Activated T-helper 1 cell treated with anti-CD3 and anti-CD28 coated beads, Interleukin-2, amount 50 U/mL, for 16 hours (primary cell): Measurements from ENCODE around the gene MAGI2.

Experiments used
- DNase-seq, 2 donors: peaks; one replicate each; pipeline ENCODE4 v3.0.0-alpha.2; 2020; ENCODE audit warnings: low read depth in 1 of 2, low spot score in 1 of 2

MAGI2 gene

DNA sequence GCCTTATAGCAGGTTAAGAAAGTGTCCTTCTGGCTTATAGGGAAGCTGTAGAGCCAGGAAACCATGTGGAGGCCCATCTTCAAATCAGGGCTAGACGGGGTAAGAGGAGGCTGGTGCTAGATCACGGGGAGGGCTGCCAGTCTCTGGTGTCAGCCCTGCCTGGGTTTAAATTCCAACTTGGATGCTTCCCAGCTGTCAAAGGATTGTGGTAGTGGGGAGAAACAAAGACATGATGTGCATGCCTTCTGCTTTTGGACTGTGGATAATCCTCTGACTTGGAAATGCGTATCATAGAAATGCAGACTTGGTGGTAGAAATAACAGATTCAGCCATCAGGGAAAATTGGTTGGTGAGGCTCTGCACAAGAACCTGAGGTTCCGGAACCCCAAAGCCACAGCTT is 1329.3 kb downstream of the MAGI2 start:
- no peak for DNase-seq

DNA sequence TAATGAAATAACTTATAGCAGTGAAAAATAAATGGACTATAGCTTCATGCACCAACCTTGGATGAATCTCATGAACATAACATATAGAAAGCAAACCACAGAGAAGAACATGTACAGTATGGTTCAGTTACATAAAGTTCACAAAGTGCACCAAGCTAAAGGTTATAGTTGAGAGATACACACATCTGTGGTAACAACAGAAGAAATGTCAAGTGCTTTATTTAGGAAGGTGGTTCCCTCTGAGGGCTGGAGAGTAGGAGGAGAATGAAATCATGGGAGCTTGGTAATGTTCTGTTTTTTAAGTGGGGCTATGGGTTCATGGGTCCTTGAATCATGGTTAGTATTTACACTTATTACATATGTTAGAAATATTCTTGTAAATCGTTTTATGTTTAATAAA is 1331.6 kb downstream of the MAGI2 start:
- DNase-seq = no peak

DNA sequence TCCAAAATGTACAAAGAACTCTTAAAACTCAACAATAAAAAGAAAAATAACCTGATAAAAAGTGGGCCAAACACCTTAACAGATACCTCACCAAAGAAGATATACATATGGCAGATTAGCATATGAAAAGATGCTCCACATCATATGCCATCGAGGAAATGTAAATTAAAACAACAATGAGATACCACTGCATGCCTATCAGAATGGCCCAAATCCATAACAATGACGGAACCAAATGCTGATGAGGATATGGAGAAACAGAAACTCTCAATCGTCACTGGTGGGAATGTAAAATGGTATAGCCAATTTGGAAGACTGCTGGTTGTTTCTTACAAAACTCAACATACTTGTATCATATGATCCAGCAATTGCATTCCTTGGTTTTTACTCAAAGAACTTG is 1335.0 kb downstream of the MAGI2 start:
- no peak for DNase-seq

DNA sequence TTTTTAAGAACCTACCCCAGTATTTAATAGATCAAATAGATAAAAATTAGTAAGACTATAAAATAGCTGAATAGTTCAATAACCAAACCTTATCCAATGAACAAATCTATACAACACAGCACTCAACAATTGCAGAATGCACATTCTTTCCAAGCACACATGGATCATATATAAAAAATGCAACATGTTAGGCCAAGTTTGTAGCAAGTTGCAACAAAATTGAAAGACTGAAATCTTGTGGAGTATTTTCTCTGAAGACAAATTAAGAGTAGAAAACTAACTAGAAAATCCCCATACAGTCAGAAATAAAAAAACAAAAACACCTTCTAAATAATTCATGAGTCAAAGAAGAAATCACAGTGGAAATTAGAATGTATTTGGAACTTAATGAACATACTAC is 1337.6 kb downstream of the MAGI2 start:
- DNase-seq = no peak

GRCh38 chr7:78114993-78115392 is 1338.5 kb downstream of the MAGI2 start:
- DNase-seq = no peak

DNA sequence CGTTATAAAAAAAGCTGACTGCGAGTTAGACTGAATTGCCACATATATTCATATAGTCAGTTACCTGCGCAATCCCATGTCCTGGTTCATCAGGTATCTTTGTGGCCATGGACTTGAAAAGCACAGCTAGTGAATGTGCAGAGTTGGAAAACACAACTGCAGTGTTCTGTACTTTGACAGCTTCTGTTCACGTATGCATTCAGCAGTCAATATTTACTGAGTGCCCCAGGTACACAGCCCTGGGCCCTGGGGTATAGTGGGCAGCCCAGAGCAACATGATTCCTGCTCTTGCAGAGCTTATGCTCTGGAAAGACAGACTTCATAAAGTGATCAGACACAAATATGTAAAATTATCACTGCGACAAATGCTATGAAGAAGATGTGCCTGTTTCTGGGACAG is 1341.0 kb downstream of the MAGI2 start:
- no peak for DNase-seq

DNA sequence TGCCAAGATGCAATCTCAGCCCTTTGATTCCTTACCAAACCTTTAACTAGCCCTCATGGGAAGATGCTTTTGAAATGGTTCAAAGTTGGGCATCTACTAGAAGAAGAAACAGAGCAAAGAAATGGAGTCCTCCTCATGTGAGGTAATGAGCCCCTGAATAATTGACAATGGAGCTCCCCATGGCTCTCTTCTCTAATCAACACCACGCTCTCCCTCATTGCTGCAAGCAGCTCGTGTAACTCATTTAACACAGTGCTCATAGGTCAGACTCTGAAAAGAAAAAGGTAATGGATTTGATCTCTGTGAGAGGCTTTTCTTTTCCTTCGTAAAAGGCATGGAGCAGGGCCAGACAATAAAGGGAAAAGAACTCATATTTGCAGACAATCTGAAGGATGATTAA is 1342.1 kb downstream of the MAGI2 start:
- no peak for DNase-seq

GRCh38 chr7:78103475-78103874 is 1350.0 kb downstream of the MAGI2 start:
- DNase-seq = no peak

- no peak for DNase-seq
Observed at GRCh38 chr7:78101076-78101475, 1352.4 kb downstream of the MAGI2 start.

DNA sequence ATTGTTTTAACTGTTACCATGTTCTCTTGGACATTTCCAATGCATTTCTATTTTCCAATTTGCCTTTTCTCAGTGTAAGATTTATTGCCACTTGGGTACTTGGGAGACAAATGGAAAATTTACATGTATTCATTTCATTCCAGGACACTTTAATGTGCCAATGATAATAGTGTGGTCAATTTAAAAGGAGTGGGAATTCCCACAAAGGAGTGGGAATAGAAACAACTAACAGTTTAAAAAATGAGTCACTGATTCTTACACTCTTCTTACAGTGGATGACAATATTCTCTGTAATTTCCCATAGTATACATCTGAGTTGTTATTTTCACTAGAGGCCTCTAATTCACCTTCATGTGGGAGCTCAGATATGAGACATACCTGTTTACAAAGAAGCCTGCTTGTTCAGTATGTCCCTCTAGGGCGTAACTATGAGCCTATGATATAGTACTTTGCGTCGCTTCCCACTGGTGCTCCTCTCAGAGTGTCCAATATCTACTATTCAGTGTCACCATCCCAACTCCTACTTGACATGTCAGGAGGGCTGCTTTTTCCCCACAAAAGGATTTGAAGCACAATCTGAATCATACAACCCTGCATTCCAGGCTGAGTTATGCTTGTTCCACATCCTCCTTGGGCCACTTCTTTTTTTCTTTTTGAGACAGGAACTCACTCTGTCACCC is 1353.6 kb downstream of the MAGI2 start:
- no peak for DNase-seq

DNA sequence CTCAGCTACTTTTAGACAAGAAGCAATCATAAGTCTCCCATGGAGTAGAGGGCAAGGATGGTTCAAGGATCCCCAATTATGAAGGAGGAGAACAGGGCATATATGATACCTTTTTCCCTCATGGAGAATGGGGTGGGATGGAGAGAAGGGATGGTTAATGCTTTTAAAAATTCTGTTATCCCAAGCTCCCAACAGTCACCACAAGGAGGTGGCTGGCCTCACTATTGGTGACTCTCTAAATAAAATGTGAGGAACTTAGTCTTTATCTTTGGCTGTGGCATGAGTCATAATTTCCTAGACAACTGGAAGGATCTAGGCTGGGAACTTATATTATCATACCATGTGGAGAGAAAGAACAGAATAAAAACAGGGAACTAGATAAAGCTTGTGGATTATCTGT is 1357.9 kb downstream of the MAGI2 start:
- DNase-seq = no peak

GRCh38 chr7:78092331-78092730 is 1361.1 kb downstream of the MAGI2 start:
- no peak for DNase-seq

DNA sequence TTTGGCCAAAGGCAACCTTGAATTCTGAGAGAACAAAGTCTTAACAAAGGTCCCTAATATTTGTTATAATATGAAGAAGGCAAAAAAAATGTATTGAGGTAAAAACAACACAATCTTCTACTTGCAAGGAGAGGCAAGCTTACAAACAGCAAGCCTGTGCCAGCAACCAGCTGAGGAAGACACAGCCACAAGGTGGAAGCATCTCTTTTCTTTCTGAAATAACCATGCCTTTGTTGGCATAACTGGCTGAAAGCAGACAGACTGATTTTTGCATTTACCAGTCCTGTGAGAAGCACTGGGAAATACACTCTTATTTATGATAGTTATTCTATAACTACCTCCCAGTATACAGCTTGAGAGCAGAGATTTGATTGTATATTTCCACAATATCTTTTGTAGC is 1362.9 kb downstream of the MAGI2 start:
- no peak for DNase-seq

- no peak for DNase-seq
Observed at GRCh38 chr7:78083476-78084120, 1369.9 kb downstream of the MAGI2 start.

DNA sequence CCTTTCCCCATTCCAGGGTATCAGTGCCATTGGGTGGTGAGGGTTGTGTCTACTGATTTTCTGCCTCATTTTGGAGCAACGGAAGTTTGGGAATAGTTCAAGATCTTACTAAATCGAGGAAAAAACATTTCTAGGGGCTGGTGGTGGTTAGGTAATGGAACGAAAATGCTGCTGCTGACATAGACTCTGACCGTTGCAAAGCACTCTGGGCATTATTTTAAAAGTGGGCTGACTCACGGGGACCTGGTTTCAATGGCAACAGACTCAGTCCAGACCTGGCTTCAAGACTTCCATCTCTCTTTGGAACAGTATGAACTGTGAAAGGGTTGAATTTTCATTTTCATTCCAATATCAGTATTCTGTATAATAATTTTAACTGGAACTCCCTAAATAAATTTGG is 1370.9 kb downstream of the MAGI2 start:
- no peak for DNase-seq

DNA sequence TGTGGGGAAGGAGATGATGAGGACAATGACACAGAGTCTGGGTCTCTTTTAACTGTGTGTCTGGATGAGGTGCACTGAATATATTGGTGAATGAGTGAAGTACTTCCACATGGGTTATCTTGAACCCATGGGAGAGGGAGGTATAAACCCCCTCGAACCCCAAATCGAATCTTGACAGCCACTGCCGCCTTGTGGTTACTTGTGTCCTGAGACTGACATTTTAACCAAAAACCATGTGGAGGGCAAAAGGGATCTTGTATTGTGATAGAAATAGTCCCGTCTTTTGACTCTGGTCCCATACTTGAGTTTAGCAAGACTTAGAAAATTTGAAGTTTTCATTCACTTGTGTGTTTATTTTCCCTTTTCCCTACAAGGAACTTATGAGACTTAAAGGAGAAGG is 1371.6 kb downstream of the MAGI2 start:
- DNase-seq = no peak

- no peak for DNase-seq
Observed at GRCh38 chr7:78081344-78081743, 1372.1 kb downstream of the MAGI2 start.

GRCh38 chr7:78080811-78081210 is 1372.7 kb downstream of the MAGI2 start:
- no peak for DNase-seq

- DNase-seq = no peak
Observed at GRCh38 chr7:78080241-78080640, 1373.2 kb downstream of the MAGI2 start.

GRCh38 chr7:78074713-78075112 is 1378.8 kb downstream of the MAGI2 start:
- no peak for DNase-seq

DNA sequence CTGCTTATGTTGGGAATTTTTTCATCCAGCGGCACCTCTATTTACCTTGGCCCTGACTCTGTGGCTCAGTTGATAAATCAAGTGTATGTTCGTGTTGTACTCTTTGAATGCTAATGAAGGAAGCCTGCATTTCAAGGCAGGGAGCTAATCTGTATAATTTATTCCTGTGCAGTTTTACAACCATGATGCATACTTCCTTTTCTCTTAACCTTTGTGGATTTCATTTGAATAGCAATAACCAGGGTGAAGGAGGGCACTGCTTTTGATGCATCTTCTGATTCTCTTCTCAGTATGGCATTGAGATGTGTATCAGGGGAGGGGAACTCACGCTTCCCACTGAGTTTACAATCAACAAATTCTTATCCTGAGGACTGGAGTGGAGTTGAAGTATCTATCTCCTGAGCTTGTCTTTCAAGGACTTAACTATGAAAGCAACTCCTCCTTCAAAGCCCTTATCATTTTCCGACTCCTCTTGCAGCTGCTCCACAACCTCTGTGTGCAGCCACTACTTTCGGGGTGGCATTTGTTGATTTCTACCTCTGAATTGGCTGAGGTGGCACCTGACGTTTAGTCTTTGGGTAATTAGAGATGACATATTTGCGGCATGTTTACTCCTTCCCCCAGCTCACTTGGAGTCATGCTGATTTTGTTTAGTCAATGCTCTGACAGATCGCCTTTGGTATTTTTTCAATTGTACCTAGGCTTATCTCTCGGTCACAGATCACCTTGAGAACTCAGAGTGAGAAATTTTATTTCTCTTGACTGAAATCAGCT is 1379.7 kb downstream of the MAGI2 start:
- no peak for DNase-seq

DNA sequence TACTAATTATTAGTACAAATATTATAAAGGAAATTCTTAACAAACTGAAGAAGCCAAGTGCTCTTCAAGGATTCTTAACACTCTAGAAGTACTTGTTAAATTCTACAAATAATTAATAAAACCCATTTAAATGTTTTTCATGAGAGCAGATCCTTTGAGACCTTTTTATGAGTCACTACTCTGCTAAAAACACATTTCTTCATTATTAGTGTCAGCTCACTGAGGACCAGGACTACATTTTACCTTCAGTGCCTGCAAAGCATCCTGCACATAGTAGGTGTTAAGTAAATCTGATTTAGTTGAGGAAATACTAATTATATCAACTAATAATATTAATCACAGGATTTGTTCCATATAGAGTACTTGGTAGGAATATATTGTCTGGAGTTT is 1381.3 kb downstream of the MAGI2 start:
- no peak for DNase-seq
